ENCODE results near the gene KIF11.

KIF11 gene

DNA sequence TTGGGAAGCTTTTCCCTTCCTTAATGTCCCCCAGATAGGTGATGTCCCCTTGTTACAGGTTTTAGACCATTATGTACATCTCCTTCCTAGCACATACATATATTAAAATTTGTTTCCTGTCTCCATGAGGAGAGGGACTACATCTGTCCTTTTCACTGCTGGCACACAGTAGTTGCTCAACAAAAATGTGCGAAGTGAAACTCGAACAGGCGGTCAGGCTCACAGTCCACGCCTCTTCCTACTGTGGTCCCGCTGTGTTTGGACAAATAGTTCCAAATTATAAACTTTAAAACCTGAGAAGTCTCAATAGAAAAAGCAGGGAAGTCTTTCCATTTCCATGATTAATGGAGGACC lies 95.6 kb downstream of the KIF11 start:
- no peak for DNase-seq

DNA sequence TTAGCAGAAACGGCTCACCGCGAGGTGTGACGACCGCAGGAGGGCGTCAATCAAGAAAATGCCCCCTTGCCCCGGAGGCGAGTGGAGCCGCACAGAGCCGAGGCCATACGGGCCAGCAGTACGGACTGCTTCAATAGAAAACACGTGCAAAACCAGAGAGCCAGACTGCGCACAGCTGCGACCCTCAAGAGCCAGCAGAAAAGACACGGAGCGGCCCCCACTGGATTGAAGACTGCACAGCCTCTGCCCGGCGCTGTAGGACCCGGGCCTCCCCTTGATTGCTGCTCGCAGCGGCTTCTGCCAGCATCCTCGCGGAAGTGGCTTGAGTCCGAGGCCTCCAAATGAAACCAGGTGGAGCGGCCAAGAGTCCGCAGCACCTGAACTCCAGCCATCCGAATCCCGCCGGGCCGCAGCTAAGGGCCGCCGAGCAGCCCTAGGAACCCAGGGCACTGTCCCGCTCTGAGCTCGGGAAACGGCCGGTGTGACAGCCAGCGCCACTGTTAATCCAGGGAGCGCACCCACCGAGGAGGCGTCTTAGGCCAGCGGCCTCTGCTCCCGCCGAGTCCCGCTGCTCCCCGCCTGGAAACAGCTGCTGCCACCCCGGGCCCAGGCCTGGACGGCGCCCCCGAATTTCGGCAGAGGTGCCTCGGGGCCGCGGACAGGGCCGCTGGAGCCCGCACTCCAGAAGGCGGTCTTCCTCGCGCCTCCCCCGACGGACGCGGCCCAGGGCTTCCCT lies 96.2 kb downstream of the KIF11 start:
- no peak for DNase-seq

DNA sequence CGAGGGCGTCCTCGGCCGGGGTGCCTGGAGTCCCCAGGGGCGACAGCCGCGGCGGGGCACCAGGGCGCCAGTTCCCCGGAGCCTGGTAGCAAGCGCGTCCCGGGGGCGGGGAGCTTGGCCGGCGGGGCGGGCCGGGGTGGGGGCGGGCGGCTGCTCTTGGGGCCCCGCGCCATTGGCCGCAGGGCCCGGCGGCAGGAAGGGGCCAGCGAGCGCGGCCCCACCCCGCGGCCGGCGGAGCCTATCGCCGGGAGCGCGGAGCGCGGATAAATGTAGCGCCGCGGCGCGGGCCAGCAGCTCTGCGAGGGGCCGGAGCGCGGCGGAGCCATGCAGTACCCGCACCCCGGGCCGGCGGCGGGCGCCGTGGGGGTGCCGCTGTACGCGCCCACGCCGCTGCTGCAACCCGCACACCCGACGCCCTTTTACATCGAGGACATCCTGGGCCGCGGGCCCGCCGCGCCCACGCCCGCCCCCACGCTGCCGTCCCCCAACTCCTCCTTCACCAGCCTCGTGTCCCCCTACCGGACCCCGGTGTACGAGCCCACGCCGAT lies 96.8 kb downstream of the KIF11 start, which contains the start of gene HHEX:
HHEX (plus strand) TSS at position 293 of the 548 bp plus-strand sequence; CDS start at position 325, 32 bp downstream.
- DNase-seq, result peak; percentile 26

DNA sequence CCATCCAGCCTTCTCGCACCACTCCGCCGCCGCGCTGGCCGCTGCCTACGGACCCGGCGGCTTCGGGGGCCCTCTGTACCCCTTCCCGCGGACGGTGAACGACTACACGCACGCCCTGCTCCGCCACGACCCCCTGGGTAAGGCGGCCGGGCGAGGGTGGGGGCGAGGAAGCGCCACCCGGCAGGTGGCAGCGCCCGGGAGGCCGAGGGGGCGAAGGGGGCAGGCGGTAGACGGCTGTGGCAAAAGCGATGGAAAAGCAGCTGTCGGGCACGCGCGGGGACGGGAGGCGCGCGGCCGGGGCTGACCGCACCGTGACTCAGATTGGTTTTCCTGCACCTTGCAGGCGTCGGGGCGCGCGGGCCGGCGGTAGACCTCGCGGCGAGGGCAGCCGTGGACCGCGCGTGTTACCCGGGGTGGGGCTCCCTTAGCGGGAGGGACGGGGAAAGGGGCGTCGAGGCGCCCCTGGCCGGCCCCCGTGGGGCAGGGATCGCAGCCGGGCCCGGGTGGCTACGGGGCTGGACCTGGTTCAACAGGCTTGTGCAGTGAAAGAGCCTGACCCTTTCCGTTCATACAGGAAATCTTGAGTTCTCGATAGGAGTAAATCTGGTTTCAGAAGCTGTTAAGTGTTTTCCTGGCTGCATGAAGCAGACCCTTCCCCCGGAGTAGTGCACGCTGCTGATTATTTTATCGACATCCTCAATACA lies 97.4 kb downstream of the KIF11 start:
- DNase-seq, result peak; percentile 38

DNA sequence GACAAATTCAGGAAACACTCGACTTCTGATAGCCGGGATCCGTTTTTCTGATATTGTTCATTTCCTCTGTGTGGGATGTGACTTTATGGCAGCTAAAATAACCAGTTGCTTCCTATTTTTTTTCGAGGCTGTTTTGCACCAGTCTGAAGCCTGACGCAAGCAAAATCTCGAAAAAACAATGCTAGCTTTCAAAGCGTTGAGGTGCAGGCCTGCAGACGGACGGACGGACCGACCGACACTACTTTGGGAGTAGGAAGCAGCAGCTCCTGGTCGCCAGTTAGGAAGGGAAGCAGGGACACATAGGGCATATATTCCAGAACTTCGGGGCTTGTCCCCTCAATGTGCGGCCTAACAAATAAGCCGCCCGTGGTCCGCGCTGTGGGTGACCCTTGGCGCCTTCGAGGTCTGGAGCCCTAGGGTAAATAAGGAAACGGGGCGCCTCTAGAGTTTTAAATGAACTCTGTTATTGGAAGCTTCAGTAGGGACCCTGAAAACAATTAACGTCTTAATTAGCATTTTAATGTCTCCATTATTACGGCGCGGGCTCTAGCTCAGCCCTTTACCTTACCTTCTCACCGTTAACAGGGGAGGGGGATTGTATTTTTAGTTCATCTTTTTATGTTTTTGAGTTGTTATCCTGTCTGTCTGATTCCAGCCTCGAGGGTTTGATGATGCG lies 98.1 kb downstream of the KIF11 start:
- no peak for DNase-seq

DNA sequence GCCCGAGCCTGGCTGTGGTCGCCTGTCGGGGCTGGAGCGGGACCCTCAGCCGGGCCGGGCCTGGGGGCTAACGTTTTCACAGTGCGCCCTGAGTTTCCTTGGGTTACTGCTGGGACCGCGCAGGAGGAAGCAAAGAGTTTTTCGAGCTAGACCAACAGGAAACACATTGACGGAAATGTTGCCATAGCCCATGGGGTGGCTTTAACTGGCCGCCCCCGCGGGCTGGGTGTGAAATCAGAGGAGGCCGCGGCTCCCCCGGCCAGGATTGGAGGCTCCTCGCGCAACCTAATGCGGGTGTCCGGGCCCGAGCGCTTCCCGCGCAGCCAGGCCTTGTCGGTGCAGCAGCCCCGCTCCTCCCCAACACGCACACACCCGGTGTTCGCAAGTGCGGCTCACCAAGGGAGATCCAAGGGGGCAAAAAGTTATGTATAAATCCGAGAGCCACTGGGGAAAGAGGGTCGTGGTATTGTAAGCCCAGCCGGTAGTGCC lies 98.7 kb downstream of the KIF11 start:
- no peak for DNase-seq

DNA sequence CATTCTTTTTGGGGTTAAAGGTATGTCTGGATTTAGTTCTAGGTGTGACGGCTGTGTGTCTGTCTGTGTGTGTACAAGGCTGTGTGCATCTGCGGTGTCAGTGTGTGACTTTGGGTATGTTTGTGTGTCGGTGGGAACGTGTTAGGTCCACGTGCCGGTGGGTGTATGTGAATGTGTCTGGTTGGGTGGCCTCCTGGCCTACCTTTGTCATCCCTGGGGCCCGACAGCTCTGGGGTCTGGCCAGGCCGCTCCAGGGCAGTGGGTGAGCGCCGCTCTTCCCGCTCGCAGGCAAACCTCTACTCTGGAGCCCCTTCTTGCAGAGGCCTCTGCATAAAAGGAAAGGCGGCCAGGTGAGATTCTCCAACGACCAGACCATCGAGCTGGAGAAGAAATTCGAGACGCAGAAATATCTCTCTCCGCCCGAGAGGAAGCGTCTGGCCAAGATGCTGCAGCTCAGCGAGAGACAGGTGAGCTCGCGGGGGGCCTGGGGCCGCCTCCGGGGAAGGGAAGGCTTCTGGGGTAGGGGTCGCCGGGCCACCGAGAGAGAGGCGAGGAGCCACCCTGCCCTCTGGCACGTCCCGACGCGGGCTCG lies 99.2 kb downstream of the KIF11 start:
- no peak for DNase-seq

DNA sequence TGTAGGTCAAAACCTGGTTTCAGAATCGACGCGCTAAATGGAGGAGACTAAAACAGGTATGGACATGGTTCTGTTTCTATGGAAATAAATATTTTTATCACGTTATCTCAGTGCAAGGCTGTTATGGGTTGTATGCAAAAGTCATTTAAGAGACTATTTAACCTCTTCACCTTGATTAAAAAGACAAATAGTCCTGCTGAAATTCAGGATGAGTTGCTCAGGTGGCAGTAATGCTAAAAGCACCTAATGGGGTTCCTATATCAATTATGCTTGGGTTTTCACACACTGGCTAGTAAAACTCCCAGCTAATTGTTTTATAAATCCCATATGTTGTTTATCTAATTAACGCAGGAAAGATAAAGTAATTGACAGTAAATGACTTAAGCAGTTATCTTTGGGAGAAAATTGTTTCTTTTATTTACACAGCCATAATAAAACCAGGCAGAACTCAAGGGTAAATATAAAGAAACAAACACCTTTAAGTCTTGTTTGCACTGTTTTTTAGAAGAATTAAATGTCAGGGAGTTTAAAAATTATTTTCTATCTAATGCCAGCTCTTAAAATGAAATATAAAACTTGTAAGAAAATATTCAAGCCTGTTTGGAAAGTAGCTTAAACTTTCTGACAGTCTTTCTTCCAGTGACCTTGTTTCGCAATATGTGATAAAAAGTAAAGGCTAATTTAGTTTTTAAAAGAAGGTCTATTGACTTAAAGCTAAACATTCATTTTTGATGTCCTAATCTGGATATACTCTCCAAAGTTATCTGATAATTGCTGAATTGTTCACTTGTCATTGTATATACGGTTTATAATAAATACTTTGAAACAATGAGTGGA lies 100.0 kb downstream of the KIF11 start:
- no peak for DNase-seq

DNA sequence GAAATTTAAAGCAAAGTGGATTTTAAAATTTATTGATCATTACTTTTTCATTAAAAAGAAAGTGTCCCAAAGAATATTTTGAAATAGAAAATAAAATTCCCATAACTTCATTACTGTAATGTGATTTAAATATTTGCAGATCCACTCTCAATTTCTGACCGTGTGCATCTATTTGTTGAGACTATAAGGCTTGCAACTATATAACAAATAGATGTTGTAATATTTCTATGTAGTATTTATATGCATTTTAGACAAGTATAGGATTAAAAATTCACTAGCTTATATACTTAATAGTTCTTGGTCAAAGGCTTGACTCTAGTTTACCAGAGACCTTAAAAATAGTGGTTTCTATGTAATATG lies 100.6 kb downstream of the KIF11 start:
- DNase-seq, result no peak

DNA sequence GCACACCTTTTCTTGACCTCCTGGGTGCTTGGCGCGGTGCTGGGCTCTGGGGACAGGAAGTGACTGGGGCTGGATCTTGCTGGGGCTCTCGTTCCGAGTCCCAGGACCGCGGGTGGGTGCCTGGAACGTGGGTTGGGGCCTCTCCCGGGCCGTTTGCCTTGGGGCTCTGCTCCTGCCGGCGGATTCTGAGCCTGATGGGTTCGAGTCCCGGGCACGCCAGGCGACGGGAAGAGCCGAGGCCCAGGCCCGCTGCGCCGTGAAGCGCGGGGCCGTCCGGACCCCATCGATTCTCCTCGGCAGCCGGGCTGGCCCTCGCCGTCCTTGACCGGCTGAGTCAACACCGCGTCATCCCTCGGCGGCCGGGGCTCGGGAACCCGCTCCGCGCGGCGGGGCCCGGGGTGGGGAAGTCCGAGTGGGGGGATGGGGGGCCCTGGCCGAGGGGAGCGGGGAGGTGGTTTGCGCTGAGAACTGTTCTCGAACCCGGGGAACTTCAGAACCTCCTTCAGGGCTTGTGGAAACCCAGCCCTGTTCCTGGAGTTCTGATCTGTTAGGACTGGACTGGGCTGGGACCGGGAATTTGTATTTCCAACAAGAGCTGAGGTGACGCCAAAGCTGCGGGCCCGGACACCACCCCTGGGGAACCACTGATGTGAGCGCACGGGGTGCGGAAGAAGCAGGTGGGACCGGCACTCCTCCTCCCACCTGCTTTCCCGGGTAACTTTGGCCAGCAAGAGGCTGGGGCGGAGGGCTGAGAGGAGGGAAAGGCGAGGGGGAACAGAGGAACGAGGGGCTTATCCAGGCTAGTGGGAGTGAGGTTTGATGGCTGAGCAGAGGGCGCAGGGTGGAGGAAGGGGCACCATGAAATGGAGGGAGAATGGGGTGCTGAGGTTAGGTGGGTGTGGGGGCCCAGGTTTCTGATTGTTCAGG lies 103.0 kb downstream of the KIF11 start:
- DNase-seq, result no peak

DNA sequence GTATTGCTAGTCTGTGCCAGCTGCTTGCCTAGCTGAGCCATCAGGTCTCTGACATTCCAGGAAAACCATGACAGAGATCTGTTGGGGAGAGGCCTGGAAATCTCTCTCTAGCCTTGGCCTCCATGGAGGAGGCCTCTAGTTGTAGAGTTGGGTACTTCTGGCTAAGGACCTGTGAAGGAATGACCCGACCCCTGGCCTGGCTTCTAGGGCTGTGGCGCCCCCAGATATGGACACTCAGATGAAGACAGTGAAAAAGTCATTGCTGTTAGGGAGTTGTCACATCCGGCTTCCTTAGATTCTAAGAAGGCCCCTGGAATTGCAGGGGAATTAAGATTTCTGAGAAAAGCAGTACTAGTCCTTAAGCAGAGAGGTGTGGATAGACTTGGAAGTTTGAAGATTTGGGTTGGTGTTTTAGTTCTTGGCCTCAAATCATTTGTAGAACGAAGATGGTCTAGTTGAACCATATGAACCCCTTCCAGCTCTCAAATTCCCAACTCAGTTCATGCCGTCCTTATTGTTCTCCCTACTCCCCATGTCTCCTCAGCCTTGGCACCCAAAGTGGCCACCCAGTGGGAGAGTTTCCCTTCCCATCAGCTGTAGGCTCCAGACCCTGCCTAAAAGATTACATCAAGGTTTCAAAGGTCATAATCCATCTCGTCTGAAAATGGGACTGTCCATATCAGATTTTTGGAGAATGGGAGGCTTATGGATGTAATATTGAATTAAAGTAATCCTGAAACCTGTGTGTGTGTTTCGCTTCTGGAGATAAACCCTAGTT lies 103.9 kb downstream of the KIF11 start:
- DNase-seq, result no peak

DNA sequence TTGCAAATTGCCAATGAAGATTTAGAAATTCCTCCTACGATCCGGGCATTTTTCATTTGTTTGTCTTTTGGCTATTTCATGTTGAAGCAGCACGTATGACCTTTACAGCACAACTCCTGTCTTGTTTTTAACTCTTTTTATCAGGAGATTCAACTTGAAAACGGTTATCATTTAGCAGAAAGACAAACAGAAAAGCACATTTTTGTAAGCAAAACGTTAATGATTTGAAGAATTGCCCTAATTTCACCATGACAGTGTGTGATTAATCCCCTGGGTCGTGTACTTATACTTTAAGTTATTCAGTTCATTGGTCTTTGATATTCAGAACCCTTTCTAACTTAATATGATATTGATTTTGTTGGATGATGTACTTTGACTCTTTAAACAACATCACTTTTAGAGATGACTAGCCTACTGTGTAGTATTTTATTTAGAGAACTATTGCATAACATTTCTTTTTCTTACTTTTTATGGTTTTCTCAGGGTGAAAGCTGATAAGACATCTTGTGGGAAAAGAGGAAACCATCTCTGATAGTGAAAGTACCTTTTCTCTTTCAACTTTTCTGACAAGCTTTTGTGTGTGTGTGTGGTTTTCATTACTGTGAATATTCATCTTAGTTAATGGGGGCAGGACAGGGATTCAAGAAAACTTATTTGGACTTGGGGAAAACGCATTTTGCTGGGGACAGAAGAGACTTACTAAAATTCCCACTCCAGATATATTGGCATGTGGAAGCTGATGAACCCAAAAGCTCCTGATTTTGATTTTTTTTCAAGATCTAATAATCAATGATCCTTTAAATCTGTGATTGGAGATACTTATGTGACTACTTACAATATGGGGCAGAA lies 105.0 kb downstream of the KIF11 start:
- no peak for DNase-seq

DNA sequence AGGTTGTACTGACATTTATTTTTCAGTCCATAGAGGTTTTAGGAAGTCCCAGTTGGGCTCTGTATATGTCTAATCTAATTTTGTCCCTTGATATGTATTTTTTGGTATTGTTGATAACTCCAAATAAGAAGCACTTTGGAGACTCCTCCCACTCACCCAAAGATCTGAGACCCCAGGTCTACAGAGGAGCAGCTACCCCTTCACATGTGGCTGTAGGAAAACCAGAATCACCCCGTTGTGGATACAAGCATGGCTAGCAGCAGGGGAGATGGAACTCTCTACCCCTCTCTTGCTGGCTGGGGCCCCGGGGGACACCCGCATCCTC lies 106.2 kb downstream of the KIF11 start:
- no peak for DNase-seq

DNA sequence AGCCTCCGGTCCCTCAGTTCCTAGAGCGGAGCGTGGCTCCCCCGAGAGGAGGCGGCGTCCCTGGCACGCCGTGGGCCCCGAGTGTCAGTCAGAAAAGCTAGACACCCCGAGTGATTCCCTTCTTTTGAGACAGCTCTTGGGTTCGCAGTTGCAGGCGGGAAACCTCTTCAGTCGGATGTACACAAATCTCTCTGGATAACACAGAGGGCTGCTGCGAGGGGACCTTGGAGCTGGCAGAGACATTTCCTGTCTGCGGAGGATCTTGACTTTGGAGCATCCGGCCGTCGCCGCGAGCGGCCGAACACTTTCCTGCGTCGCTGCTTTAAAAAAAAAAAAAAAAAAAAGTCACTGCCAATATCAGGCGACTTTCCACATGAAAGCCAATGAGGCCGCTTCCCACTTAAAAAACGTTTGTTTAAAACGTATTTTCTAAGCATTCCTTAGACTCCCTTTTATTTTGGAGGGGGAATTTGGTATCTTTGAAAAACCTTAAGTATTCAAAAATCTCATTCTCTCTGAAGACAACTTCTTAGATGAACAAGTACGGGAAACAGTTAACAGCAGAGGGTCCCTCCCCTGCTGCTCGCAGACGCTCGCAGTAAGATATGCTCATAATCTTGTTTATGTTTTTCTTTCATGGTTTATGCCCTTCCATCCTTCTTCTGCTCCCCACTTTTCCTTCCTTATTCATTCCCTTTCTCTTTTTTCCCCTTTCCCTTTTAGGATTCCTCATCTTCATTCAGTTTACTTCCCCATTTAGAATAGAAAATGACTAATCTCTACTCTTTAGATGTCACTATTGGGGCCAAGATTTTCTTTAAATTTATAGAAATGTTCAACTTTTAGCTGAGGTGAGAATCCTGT lies 106.8 kb downstream of the KIF11 start:
- no peak for DNase-seq

DNA sequence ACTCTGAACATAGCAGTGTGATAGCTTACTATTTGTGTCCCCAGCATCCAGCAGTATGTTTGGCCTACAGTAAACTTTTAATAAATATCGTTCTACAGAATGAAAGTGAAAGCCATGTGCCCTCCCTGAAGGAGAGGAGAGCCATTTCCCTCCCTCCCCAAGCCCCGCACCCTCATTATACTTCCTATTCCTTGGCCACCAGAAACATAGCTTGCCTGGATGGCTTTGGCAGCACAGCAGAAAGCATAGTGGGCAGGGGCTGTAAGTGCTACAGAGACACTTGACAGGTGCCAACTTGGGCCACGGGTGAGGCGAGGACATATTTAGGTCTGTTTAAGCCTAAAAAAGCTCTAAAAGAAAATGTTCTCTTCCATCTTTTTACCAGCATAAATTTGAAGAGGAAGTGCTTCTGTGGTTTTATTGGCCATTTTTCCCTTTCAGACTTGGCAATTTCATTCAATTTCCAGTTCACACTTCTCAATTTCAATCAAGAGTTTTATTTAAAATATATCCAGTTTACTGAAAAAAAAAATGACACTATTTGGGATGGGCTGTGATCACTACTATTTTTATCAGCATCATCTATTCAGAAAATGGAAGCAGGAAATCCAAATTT lies 109.5 kb downstream of the KIF11 start:
- no peak for DNase-seq

Data from activated naive CD4-positive, alpha-beta T cell treated with anti-CD3 and anti-CD28 coated beads, Interleukin-2, amount 50 U/mL, for 16 hours (primary cell).